Esophagus squamous epithelium (tissue), 4 donors: ENCODE data around the gene ZNF366.

Source experiments
- POLR2A ChIP-seq, 4 donors: fragments of 450-650 bp; IDR thresholded peaks; one replicate each; pipeline ENCODE4 v1.6.1; 2017; ENCODE audit warnings: antibody characterized with exemption in 4 of 4, mild to moderate bottlenecking in 4 of 4, moderate library complexity in 3 of 4
- TF ChIP-seq, protein P1 (sequence below), 6 experiments: fragments of 450-650 bp in 4 of 6; fragments of 200-600 bp in 2 of 6; sonication (generic) in 2 of 6; IDR thresholded peaks; one replicate each; pipeline ENCODE4 v1.5.1; 2016 to 2019; ENCODE audit warnings: antibody characterized with exemption in 6 of 6, mild to moderate bottlenecking in 4 of 6, moderate library complexity in 4 of 6

DNA sequence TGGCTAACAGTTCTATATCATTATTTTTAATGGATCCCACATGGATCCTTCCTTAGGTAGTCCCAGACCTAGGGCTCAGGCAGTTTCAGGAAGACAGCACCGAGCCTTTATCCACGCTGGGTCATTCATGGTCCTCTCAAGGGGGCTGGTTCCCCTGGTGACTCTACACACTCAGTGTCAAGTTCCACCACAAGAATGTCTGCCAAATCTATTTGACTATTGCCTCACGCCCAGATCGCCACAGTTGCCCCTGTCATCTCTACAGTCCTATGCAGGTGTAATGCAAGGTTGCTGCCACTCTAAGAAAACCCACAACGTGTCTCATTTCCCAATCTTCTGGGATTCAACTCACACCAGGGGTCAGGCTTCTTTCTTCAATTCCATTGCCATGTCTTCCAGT, 8.0 kb upstream of the ZNF366 start:
- TF ChIP-seq, protein P1, sequence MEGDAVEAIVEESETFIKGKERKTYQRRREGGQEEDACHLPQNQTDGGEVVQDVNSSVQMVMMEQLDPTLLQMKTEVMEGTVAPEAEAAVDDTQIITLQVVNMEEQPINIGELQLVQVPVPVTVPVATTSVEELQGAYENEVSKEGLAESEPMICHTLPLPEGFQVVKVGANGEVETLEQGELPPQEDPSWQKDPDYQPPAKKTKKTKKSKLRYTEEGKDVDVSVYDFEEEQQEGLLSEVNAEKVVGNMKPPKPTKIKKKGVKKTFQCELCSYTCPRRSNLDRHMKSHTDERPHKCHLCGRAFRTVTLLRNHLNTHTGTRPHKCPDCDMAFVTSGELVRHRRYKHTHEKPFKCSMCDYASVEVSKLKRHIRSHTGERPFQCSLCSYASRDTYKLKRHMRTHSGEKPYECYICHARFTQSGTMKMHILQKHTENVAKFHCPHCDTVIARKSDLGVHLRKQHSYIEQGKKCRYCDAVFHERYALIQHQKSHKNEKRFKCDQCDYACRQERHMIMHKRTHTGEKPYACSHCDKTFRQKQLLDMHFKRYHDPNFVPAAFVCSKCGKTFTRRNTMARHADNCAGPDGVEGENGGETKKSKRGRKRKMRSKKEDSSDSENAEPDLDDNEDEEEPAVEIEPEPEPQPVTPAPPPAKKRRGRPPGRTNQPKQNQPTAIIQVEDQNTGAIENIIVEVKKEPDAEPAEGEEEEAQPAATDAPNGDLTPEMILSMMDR (IDR thresholded peaks at IDR 0.05), result no peak
- no peak for TF ChIP-seq POLR2A (IDR thresholded peaks at IDR 0.05)
